ENCODE results near the gene KLHL17.

Gene KLHL17

DNA sequence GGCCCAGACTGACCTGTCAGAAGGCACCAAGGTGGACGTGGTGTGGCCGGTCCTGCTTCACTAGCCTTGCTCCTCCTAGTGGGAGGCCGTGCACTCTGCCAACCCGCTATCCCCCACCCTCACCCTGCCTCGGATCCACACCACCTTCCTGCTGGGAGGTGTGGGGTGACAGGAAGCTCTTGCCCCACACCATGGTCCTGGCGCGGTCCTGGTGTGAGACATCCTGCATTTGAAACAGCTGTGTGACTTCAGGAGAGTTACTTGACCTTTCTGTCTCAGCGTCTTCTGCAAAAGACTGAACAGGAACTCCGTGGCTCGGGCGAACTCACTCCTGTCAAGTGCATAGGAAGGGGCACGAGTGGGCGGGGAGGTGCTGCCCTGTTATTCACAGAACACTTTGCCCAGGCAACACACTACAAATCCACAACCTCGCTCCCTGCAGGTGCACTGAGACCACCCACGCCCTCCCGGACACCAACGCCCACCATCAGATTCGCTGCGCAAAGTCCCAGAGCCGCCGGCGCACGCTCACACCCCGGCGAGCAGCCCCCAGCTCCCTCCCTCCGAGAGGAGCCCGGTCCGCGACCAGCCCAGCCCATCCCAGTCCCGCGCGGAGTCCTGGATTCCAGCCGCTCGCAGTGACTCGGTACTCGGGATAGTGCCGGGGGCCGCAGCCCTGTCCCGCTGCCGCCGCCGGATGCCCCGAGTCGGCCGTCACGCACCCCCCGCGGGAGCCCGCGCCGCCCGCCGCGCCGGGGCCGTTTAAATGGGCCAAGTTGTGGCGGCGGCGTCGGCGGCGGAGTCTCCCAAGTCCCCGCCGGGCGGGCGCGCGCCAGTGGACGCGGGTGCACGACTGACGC lies 37.0 kb upstream of the KLHL17 start, which contains the start of gene SAMD11:
TSS of gene SAMD11 (plus strand) at position 793 of the 860 bp plus-strand sequence. CDS start 509 bp downstream, outside the sequence.
- peak; percentile 46 to 50 for DNase-seq

DNA sequence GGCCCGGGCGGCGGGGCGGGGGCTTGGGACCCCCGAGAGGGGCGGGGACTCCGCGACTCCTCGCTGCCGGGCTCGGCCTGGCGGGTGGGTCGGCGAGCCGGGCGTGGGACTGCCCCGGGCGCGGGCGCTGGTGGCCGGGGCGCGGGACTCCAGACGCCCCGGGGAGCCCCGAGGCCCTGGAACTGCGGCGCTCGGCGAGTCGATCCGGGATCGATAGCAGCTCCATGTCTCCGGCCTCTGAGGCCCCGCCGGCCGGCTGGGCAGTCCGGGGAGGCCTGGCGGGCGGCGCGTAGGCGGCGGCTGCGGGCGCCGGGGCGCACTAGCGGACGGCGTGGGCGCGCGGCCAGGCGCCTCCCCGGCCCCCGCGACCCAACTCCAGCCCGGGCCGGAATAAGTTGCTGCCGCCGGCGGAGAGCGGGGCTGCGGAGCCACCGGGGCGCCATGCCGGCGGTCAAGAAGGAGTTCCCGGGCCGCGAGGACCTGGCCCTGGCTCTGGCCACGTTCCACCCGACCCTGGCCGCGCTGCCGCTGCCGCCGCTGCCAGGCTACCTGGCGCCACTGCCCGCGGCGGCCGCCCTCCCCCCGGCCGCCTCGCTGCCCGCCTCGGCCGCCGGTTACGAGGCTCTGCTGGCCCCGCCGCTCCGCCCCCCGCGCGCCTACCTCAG lies 36.3 kb upstream of the KLHL17 start:
- DNase-seq: no peak

DNA sequence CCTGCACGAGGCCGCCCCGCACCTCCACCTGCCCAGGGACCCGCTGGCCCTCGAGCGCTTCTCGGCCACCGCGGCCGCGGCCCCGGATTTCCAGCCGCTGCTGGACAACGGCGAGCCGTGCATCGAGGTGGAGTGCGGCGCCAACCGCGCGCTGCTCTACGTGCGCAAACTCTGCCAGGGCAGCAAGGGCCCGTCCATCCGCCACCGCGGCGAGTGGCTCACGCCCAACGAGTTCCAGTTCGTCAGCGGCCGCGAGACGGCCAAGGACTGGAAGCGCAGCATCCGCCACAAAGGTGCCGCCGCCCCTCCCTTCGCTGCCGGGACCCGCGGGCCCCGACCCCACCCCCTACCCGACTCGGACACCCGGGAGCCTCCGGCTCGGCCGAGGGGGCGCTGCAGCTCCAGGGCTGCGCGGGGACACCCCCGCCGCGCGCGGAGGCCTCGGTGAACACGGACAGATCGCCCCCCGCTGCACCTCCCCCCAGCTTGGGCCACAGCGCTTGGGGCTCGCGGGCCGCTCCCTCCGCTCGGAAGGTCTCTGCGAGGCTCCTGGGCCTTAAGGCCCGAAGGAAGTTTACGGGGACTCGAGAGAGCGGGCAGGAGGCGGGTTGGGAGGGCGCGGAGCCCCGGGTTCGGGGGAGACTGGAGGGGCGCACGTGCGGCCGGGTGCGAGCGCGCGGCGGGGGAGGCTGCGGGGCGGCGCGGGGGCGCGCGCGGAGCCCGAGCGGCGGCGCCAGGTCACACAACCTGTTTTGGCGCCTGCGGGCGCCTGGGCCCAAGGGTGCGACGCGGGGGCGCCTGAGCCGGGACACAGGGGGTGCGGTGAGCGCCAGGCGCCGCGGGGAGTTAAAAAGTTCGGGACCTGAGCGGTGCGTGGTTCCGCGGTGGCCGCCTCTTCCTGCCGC lies 35.5 kb upstream of the KLHL17 start:
- DNase-seq: no peak

DNA sequence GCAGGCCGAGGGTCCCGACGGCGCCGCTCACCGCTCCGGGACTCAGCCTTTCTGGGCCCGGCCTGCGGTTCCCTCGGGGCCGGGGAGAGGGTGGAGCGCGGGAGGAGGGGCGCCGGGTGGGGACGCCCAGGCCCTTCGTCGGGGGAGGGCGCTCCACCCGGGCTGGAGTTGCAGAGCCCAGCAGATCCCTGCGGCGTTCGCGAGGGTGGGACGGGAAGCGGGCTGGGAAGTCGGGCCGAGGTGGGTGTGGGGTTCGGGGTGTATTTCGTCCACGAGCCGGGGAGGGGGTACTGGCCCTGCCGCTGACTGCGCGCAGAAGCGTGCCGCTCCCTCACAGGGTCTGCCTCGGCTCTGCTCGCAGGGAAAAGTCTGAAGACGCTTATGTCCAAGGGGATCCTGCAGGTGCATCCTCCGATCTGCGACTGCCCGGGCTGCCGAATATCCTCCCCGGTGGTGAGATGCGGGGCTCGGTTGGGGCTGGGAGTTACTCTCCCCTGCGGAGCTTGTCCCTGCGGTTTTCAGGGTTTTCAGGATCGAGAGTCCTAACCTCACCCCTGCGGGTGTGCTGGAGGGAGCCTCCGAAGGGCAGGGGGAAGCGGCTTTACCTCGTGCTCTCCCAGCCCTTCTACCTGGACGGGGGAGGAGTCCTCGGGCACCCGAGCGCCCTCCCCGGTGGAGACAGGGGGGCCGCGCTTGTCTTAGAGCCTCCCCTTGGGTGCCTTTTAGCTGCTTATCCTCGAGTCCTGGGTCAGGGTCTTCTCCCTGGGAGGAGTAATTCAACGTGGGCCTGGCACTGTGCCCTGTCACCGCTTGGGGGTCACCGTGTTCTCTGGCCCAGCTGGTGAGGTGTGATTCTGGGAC lies 34.6 kb upstream of the KLHL17 start:
- DNase-seq: no peak

DNA sequence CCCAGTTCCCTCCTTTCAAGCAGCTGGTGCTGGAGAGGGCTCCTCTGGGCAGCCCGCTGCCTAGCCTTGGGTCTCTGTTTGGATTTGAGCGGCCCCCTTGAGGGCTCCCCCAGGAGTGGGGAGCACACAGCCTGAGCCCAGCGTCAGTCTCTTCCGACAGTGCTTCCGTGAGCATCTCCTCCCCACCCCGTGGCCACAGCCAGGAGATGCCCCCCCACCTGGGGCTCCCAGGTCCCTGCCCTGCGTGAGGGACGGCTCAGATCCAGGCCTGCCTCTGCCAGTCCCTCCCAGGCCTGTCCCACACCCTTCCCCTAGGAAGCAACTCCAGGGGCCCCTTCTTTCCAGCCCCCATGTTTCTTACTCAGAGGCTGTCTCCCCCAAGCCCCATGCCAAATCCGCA lies 33.1 kb upstream of the KLHL17 start:
- no peak for DNase-seq

DNA sequence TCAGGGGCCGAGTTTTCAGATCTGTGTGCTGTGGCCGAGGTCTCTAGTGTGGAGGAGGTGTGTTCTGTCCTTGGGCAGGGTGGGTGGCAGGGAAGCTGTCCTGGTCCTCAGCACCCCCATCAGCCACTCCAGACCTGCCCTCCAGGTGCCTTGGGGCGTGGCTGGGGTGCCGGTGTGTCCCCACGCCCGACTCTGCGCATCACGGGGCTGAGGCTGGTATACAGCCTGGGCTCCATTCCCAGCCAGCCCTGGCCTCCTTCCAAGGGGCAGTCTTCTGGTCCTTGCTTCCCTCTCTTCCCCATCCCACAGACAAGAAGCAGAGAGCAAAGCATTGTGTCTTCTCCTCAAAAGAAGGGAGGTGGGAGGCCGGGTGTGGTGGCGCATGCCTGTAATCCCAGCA lies 32.6 kb upstream of the KLHL17 start:
- DNase-seq: no peak

DNA sequence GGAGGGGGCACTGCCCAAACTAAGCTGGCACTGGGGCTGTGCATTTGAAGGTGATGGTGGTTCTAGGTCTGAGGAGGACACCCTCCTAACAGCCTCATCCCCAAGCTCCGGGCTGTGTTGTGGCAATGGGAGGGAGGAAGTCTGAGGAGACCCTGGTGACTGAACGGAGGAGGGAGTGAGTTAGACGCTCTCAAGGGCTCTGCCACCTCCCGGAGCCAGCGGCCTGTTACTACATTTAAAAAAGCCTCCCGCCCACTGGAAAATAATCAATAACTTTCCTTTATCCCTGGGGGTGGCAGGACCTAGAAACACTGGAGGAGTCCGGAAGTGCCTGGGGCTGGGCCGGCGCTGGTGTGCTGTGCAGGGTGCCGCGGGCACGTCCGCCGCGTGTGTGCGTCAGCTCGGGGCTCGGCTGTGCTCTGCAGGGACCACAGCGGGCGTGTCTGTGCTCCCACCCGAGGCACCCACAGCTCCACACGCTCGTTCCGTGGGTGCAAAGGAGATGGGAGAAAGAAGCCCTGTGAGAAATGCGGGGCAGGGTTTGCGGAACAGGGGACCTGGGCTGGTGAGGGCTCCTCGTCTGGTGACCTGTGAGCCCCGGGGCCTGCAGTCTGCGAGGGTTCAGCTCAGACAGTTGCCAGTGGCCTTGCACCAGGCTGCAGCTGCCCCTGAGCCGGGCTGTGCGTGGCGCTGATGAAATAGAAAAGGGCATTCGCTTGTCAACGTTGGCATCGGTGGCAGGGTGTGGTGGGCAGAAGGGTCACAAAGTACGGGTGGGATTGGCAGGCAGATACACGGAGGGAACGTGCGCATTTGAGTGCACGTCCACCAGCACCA lies 31.3 kb upstream of the KLHL17 start:
- no peak for DNase-seq

DNA sequence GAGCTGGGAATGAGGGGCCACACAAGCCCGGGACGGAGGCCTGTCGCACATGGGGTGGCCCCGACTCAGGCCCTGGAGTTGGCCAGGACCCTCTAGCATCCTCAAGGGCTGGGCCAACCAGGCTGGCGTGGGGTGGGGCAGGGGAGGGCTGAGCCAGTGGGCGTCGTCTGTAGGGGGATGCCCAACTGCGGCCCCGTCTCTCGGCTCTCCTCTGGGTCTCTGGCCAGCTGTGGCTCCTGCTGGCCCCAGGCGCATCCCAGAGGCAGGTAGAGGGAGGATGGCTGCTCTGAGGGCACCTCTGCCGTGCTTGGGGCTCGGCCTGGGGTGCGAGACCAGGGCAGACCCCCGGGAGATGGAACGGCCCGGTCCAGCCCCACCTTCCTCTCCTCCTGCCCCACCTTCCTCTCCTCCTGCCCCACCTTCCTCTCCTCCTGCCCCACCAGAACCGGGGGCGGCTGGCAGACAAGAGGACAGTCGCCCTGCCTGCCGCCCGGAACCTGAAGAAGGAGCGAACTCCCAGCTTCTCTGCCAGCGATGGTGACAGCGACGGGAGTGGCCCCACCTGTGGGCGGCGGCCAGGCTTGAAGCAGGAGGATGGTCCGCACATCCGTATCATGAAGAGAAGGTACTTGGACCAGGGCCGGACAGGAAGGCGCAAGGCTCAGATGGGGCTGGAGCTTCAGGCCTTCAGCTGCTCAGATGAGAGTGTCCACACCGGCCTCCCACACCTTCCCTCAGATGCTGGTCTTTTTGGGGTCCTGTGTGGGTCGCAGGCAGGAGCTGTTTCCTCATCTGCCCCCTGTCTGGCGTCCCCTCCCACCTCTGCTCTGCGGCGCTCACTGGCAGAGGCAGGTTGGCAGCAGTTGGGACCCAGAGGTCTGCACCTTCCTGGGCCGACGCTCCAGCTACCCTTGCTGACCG lies 30.4 kb upstream of the KLHL17 start:
- no peak for DNase-seq

DNA sequence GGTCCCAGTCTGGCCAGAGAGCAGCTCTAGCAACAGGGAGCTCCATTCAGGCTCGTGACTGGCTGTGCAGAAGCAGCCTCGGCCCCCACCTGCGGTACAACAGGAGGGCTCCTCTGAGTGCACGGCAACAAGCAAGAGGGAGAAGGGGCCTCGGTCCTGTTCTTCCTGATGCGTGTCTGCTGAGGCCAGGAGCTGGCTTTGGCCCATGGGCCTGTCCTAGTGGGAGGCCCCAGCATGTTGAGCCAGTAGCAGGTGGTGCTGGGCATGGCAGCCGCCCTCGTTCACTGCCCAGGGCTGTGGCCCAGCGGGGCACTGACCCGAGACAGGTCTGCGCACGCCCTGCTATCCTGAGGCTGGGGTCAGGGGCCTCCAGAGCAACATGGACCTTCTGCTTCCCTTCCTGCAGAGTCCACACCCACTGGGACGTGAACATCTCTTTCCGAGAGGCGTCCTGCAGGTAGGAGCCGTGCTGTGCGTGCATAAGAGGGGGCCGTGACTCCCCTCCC lies 29.7 kb upstream of the KLHL17 start:
- no peak for DNase-seq

DNA sequence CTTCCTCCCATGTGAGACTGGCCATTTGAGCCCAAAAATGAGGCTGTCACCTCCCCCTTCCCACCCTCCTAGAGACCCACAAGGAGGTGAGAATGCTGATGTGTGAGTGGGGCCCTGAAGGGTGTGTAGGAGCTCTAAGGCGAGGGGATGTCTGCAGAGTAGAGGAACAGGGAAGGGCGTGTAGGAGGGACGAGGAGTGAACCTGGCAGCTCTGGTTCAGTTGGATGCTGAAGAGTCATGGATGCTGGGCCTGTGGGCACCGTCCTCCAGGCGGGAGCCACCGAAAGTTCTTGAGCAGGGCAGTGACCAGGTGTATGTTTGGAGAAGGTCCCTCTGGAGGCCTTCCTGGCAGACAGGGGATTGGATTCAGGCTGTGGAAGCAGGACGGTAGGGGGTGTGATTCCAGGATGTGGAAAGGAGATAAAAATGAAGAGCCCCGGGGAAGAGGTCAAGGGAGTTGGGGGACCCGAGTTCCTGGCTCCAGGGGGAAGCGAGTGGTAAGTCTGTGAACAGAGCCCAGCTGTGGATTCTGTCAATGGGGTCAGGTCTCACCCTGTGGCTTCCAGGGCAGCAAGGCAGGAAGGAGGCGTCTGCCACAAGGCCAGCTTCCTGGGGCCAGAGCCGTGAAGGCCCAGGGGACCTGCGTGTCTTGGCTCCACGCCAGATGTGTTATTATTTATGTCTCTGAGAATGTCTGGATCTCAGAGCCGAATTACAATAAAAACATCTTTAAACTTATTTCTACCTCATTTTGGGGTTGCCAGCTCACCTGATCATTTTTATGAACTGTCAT lies 28.8 kb upstream of the KLHL17 start:
- no peak for DNase-seq

DNA sequence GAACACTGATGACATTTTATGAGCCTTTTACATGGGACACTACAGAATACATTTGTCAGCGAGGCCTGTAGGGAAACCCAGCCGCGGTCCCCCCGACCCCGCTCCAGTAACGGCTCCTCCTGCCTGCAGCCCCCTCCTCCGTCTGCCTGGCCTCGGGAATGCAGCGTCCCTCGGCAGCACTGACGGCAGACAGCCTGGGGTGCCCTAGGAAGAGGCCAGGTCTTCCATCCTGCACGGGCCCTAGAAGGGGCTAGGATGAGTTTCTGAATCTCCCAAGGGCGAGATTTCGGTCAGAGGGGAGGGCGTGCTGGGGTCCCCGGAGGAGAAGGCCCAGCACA lies 28.2 kb upstream of the KLHL17 start:
- DNase-seq: no peak

DNA sequence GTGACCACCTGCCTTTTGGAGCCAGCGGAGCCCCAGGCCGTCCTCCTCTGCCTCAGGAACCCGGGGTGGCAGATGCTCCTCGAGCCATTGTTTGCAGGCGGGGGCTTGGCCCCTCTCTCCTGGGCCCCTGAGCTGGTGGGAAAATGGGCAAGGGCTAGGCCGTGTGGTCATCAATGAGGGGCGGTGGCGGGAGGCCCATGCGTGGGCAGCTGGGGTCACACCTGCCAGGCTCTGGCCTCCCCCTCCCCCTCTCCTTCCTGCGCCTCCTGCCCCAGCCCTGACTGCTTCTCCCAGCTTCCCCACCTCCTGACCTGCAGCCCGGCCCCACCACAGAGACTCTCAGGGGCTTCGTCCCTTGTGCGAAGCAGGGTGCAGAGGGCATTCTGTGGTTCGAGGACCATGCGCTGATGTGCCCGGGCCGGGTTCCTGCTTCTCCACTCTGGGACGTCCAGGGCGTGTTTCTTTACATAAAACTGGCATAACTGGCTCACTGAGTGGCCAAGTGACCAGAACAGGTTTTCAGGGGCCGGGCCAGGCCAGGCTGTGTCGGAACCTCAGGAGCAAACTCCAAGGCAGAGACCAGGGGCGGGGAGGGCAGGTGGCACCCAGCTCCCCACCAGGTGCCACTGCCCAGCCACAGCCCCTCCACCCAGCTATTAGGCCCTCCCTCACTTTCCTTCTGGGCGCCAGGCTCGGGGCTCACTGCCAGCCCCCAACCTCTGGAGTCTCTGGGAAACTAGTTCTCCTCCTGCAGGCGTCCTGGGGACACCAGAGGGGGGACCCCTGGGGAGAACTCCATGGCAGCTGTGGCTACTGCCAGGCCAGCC lies 27.4 kb upstream of the KLHL17 start:
- DNase-seq: no peak

DNA sequence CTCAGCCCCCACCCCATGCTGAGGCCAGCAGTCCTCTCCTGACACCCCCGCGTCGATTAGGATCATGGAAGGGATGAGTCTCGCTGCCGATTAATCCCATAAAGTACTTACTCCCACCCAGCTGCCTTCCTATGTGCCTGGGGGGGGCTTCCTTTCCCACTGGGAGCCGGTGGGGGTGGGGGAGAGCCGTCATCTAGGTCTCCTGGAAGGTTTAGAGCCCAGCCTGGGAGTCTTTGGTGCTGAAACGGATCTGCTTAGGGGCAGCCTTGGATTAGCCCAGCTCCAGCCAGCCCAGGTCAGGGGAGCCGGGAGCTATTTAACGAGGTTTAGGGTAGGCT lies 26.8 kb upstream of the KLHL17 start:
- DNase-seq: no peak

DNA sequence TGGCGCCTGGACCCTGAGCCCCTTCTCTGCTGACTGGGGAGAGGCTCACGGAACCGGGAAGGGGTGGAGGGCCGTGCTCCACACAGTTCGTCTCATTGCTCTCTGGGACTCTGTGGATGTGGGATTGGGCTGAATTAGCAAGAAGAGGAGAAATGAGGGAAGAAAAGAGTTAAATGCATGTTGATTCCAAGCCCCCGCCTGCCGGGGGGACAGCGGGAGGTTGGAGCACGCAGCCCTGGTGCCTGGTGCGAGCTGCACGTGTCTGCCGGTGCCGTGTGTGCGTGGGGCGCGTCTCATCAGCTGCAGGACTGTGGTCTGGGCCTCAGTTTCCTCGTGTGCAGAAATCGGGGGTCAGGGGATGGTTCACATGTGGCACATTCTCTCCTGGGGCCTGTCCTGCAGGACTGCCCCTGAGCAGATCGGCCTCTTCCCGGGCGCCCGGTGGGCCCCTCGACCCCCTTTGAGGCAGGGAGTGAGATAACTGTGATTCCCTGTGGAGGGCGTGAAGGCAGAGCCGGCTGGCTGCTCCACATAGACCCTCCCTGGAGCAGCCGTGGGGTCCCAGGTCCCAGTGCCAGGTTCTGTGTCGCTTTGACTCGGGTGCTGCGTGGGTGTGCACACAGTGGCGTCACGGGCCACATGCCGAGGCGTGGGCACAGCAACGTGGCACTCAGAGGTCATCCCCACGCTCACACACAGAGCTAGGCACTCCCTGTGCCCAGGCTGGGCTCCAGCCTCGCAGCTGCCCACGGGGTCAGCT lies 25.2 kb upstream of the KLHL17 start:
- no peak for DNase-seq

DNA sequence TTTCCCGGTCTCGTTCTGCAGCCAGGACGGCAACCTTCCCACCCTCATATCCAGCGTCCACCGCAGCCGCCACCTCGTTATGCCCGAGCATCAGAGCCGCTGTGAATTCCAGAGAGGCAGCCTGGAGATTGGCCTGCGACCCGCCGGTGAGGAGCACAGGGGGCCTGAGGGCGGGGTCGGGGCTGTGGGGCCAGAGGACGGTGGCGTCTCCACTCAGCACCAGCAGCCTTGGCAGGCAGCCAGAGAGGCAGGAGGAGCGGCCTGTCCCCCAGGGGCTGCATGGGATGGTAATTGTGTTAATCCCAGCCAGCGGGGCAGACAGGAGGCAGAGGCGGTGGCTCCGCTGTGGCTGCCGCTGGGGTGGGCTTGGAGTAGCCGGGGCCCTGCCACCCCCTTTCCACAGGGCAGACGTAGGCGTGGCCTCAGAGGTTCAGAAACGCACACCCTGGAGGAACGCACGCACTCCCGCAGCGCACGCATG lies 24.6 kb upstream of the KLHL17 start:
- DNase-seq: no peak

DNA sequence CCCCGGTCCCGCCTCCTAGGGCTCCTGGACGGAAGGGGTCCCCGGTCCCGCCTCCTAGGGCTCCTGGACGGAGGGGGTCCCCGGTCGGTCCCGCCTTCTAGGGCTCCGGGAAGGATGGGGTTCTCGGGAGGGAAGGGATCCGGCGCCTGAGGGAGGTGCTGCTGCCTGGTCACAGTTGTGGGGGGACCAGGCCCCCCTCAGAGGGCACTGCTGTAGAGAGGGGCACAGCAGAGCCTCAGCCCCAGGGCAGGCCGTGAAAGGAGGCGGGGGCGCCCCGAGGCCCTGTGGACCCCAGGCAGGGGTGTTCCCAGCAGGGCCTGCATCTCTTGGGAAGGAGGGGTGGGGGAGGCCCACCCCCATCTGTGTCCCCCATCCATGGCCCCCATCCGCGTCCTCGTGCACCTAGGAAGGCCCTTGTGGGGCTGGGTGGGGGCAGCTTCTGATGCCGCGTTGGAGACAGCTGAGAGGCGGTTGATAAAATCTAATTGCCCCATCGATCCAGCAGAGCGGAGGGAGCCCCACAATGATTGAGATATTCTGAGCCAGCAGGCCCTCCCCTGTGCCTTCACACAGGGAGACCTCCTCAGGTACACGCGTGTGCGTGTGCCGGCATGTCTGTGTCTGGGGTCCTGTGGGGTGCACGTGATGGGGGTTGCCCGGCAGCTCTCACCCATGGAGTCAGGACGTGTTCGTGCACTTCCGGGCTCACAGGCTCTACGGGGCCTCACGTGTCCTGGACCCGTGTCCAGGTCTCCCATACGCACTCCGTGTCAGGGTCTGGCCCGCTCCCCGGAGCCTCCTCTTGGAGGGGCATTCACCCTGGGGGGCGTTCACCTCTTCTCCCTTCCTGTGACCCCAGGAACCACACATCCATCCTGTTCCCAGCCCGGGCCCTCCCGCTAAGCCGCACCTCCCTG lies 23.8 kb upstream of the KLHL17 start:
- no peak for DNase-seq
